GM23338 (cell line): Measurements from ENCODE around the gene SPECC1. TPM values are rescaled to one million over a fixed set of nuclear protein-coding genes. Genes with fewer than 3 reads are reported as not detected.

ENCODE experiments used
- ATAC-seq: fragments of 200-7000 bp; cut with Tn5 transposase; 3 replicates; pipeline ENCODE4 v1.9.1; 2020
- DNase-seq: peaks from one replicate; pipeline ENCODE4 v3.0.0-alpha.2; 2015; ENCODE audit warnings: low spot score
- H2AFZ ChIP-seq: fragments of 200-600 bp; sonication (generic); 2 replicates; pipeline ENCODE4 v1.8.0; 2016; ENCODE audit warnings: antibody characterized with exemption, mild to moderate bottlenecking, moderate library complexity
- H3F3A ChIP-seq: fragments of 200-600 bp; sonication (generic); replicated peaks from 2 replicates; pipeline ENCODE4 v1.8.0; 2017; ENCODE audit warnings: antibody characterized with exemption, mixed run types, low read depth
- H3K27ac ChIP-seq: fragments of 200-600 bp; sonication (generic); 2 replicates; pipeline ENCODE4 v1.6.1; 2016; ENCODE audit warnings: low read depth
- H3K27me3 ChIP-seq: fragments of 200-600 bp; sonication (generic); 2 replicates; pipeline ENCODE4 v1.8.0; 2016; ENCODE audit warnings: mild to moderate bottlenecking, mixed run types, moderate library complexity; ENCODE audit not compliant: insufficient read depth
- H3K36me3 ChIP-seq: fragments of 200-600 bp; sonication (generic); 2 replicates; pipeline ENCODE4 v1.8.0; 2016; ENCODE audit warnings: mild to moderate bottlenecking; ENCODE audit not compliant: insufficient read depth
- H3K4me1 ChIP-seq: fragments of 200-600 bp; sonication (generic); 2 replicates; pipeline ENCODE4 v1.8.0; 2016; ENCODE audit warnings: mild to moderate bottlenecking, moderate library complexity; ENCODE audit not compliant: insufficient read depth
- H3K4me2 ChIP-seq: fragments of 200-600 bp; sonication (generic); 2 replicates; pipeline ENCODE4 v1.7.1; 2017; ENCODE audit warnings: mixed run types
- H3K4me3 ChIP-seq: fragments of 200-600 bp; sonication (generic); 2 replicates; pipeline ENCODE4 v1.6.1; 2016; ENCODE audit warnings: mixed run types
- H3K79me2 ChIP-seq: fragments of 200-600 bp; sonication (generic); replicated peaks from 2 replicates; pipeline ENCODE4 v1.8.0; 2017; ENCODE audit warnings: mild to moderate bottlenecking; ENCODE audit not compliant: insufficient read depth
- H3K9me2 ChIP-seq: fragments of 200-600 bp; sonication (generic); 2 replicates; pipeline ENCODE4 v1.8.0; 2017; ENCODE audit not compliant: insufficient read depth
- H4K20me1 ChIP-seq: fragments of 200-600 bp; sonication (generic); replicated peaks from 2 replicates; pipeline ENCODE4 v1.8.0; 2017; ENCODE audit warnings: mild to moderate bottlenecking; ENCODE audit not compliant: insufficient read depth
- H3K27ac Mint-ChIP-seq: 2 replicates; pipeline ENCODE4 v1.8.0; 2020; ENCODE audit warnings: inconsistent platforms, mild to moderate bottlenecking, moderate library complexity, mixed read lengths
- H3K27me3 Mint-ChIP-seq: 3 replicates; pipeline ENCODE4 v1.8.0; 2022; ENCODE audit warnings: low read depth, mild to moderate bottlenecking, moderate library complexity, mixed read lengths, inconsistent platforms; ENCODE audit not compliant: insufficient read depth, poor library complexity
- H3K36me3 Mint-ChIP-seq: 3 replicates; pipeline ENCODE4 v1.8.0; 2021; ENCODE audit warnings: low read depth, mild to moderate bottlenecking, inconsistent platforms, moderate library complexity, mixed read lengths
- H3K4me1 Mint-ChIP-seq: 3 replicates; pipeline ENCODE4 v1.8.0; 2020; ENCODE audit warnings: mild to moderate bottlenecking, inconsistent platforms, mixed read lengths
- H3K4me3 Mint-ChIP-seq: 3 replicates; pipeline ENCODE4 v1.8.0; 2021; ENCODE audit warnings: moderate library complexity, mild to moderate bottlenecking, inconsistent platforms, mixed read lengths
- H3K9me3 Mint-ChIP-seq: 3 replicates; pipeline ENCODE4 v1.8.0; 2020; ENCODE audit warnings: moderate library complexity, mild to moderate bottlenecking, inconsistent platforms, mixed read lengths
- CREB1 ChIP-seq: fragments of 250-450 bp; sonication (Bioruptor Pico); IDR thresholded peaks from 2 replicates; pipeline ENCODE4 v1.5.0; 2020; ENCODE audit warnings: low read depth, mild to moderate bottlenecking, moderate library complexity
- EZH2 ChIP-seq: fragments of 200-600 bp; sonication (generic); IDR thresholded peaks from one replicate; pipeline ENCODE4 v1.8.0; 2017; ENCODE audit warnings: antibody characterized with exemption, mild to moderate bottlenecking, low read depth; ENCODE audit not compliant: unreplicated experiment
- JUNB ChIP-seq: IDR thresholded peaks from one replicate; pipeline ENCODE4 v1.6.1; 2016; ENCODE audit warnings: antibody characterized with exemption; ENCODE audit not compliant: unreplicated experiment
- NANOG ChIP-seq: IDR thresholded peaks from 2 replicates; pipeline ENCODE4 v1.6.1; 2016; ENCODE audit warnings: antibody characterized with exemption, borderline replicate concordance
- POLR2AphosphoS5 ChIP-seq: IDR thresholded peaks from 2 replicates; pipeline ENCODE4 v1.6.1; 2016; ENCODE audit warnings: antibody characterized with exemption, low read depth
- STAT1 ChIP-seq: IDR thresholded peaks from one replicate; pipeline ENCODE4 v1.6.1; 2016; ENCODE audit warnings: antibody characterized with exemption; ENCODE audit not compliant: unreplicated experiment
- ZNF114 ChIP-seq: fragments of 250-450 bp; sonication (Bioruptor Pico); IDR thresholded peaks from 2 replicates; pipeline ENCODE4 v1.5.0; 2020; ENCODE audit warnings: mild to moderate bottlenecking, moderate library complexity
- ZNF331 ChIP-seq: fragments of 250-450 bp; sonication (Bioruptor Pico); IDR thresholded peaks from 2 replicates; pipeline ENCODE4 v1.5.0; 2020; ENCODE audit warnings: low read depth, mild to moderate bottlenecking, moderate library complexity
- polyA plus RNA-seq: library from polyadenylated mRNA; unstranded; fragments of >200 nt; fragmentation: Nextera tagmentation; extraction: Ambion mirVana; gene quantifications from 2 replicates; pipeline ENCODE4 v1.2.1, GENCODE V29; 2016
- total RNA-seq: library from RNA; depleted of rRNA; stranded (reverse); fragments of >200 nt; shearing (Covaris generic); gene quantifications from 2 replicates; pipeline ENCODE4 v1.2.3, GENCODE V29; 2014
- TF ChIP-seq, protein P1 (sequence below): IDR thresholded peaks from 2 replicates; pipeline ENCODE4 v1.6.1; 2016; ENCODE audit warnings: antibody characterized with exemption
- TF ChIP-seq, protein P2 (sequence below), 2 experiments: fragments of 200-600 bp in 1 of 2; sonication (generic) in 1 of 2; conservative IDR thresholded peaks; 2 replicates each; pipeline versions ENCODE4 v1.5.1 to v1.6.1; 2016 to 2017; ENCODE audit warnings: antibody characterized with exemption in 2 of 2, low read depth in 2 of 2, mild to moderate bottlenecking in 2 of 2, moderate library complexity in 1 of 2
- TF ChIP-seq, protein P3 (sequence below): IDR thresholded peaks from one replicate; pipeline ENCODE4 v1.6.1; 2018; ENCODE audit warnings: antibody characterized with exemption; ENCODE audit not compliant: unreplicated experiment

SPECC1 gene
- total and polyA plus RNA-seq, 2 experiments from 2014 or later = 42.6 to 101 TPM

DNA sequence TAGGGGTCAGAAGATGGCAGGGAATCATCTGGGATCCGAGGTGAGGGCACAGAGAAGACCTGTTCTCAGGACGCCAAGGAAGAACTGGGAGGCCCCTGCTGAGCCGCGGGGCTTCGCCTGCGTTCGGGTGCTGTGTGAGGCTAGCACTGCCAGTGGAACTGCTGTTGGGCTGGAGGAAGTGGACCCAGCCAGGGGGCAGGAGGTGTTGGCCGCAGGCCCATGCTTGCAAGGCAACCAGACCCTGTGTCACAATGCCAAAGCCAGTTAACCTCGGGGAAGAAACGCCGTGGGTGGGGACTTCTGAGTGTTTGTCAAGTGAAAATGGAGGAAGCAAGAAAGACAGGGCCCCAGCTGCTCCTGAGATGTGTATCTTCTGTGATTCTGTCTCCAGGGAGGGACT, 272.7 kb downstream of the SPECC1 start:
- Histone ChIP-seq H3K4me3 (no peak overlapping the region), H3K4me1 (no peaks in the 10 kb centered on the region)
- no peak for ATAC-seq

DNA sequence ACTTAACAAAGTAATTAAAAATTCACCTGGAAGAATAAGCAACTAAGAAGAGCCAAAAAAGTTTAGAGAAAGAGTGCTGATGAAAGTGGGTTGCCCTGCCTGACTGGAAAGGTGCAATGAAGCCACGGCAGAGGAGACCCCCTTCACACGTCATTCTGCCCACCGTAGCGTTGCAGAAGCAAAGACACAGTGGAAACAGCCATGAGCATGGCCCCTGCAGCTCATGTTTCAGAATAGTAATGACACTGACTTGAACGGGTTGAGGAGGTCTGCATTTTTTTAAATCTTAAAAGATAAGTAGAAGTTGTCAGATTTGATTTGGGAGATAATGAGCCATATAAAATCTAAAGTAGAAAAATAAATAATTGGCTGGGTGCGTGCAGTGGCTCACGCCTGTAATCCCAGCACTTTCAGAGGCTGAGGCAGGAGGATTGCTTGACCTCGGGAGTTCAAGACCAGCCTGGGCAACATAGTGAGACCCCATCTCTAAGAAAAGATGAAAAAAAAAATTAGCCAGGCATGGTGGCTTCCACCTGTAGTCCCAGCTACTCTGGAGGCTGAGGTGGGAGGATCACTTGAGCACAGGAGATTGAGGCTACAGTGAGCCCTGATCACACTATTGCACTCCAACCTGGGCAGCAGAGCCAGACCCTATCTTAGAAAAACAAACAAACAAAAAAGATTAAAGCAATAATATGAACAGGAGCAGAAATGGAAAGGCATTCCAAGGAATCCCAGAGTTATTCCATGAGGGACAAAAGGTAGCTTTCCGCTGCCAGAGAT, 273.6 kb downstream of the SPECC1 start:
- H3K9me2 ChIP-seq = no peaks in the 10 kb centered on the region
- Mint-ChIP-seq H3K36me3 (peaks cover 30% of the 10 kb centered on the region), H3K27ac (peak overlapping the region; percentile 50; the same call in 1 of the 2 replicates), H3K4me3 (no peak overlapping the region), H3K9me3 (no peaks in the 10 kb centered on the region; the same call in 2 of the 3 replicates), H3K27me3 (no peaks in the 10 kb centered on the region), H3K4me1 (no peaks in the 10 kb centered on the region)
- H4K20me1 ChIP-seq = peaks cover 5% of the 10 kb centered on the region
- H3K36me3 ChIP-seq = no peaks in the 10 kb centered on the region
- ATAC-seq = no peak
- H3F3A ChIP-seq = no peaks in the 10 kb centered on the region
- no peaks in the 10 kb centered on the region for H3K27me3 ChIP-seq
- 0 out of 2 replicates have a peak, but pooled peaks cover 4% of the 10 kb centered on the region for H3K79me2 ChIP-seq
- no peak overlapping the region for H3K4me2 ChIP-seq
- no peak overlapping the region for H2AFZ ChIP-seq
- H3K27ac ChIP-seq = no peak overlapping the region
- H3K4me3 ChIP-seq = no peak overlapping the region
- DNase-seq = no peak
- H3K4me1 ChIP-seq = no peaks in the 10 kb centered on the region
- TF ChIP-seq CREB1 (no peak), EZH2 (no peak), ZNF114 (CRISPR knock-in tag) (no peak), NANOG (no peak), JUNB (no peak), POLR2AphosphoS5 (no peak), ZNF331 (CRISPR knock-in tag) (no peak), STAT1 (no peak)
- TF ChIP-seq, protein P1, sequence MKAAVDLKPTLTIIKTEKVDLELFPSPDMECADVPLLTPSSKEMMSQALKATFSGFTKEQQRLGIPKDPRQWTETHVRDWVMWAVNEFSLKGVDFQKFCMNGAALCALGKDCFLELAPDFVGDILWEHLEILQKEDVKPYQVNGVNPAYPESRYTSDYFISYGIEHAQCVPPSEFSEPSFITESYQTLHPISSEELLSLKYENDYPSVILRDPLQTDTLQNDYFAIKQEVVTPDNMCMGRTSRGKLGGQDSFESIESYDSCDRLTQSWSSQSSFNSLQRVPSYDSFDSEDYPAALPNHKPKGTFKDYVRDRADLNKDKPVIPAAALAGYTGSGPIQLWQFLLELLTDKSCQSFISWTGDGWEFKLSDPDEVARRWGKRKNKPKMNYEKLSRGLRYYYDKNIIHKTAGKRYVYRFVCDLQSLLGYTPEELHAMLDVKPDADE = no peak
- TF ChIP-seq, protein P2, sequence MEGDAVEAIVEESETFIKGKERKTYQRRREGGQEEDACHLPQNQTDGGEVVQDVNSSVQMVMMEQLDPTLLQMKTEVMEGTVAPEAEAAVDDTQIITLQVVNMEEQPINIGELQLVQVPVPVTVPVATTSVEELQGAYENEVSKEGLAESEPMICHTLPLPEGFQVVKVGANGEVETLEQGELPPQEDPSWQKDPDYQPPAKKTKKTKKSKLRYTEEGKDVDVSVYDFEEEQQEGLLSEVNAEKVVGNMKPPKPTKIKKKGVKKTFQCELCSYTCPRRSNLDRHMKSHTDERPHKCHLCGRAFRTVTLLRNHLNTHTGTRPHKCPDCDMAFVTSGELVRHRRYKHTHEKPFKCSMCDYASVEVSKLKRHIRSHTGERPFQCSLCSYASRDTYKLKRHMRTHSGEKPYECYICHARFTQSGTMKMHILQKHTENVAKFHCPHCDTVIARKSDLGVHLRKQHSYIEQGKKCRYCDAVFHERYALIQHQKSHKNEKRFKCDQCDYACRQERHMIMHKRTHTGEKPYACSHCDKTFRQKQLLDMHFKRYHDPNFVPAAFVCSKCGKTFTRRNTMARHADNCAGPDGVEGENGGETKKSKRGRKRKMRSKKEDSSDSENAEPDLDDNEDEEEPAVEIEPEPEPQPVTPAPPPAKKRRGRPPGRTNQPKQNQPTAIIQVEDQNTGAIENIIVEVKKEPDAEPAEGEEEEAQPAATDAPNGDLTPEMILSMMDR (conservative IDR thresholded peaks at IDR 0.05; ENCODE audit: low read depth in 2 of 2) = no peak
- TF ChIP-seq, protein P3, sequence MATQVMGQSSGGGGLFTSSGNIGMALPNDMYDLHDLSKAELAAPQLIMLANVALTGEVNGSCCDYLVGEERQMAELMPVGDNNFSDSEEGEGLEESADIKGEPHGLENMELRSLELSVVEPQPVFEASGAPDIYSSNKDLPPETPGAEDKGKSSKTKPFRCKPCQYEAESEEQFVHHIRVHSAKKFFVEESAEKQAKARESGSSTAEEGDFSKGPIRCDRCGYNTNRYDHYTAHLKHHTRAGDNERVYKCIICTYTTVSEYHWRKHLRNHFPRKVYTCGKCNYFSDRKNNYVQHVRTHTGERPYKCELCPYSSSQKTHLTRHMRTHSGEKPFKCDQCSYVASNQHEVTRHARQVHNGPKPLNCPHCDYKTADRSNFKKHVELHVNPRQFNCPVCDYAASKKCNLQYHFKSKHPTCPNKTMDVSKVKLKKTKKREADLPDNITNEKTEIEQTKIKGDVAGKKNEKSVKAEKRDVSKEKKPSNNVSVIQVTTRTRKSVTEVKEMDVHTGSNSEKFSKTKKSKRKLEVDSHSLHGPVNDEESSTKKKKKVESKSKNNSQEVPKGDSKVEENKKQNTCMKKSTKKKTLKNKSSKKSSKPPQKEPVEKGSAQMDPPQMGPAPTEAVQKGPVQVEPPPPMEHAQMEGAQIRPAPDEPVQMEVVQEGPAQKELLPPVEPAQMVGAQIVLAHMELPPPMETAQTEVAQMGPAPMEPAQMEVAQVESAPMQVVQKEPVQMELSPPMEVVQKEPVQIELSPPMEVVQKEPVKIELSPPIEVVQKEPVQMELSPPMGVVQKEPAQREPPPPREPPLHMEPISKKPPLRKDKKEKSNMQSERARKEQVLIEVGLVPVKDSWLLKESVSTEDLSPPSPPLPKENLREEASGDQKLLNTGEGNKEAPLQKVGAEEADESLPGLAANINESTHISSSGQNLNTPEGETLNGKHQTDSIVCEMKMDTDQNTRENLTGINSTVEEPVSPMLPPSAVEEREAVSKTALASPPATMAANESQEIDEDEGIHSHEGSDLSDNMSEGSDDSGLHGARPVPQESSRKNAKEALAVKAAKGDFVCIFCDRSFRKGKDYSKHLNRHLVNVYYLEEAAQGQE = no peak

More for the DNA sequence above, 272.7 kb downstream of the SPECC1 start:
- no peak overlapping the region for H3K4me2 ChIP-seq
- H3K36me3 Mint-ChIP-seq = peaks cover 27% of the 10 kb centered on the region
- H3K79me2 ChIP-seq = 0 out of 2 replicates have a peak, but pooled peaks cover 4% of the 10 kb centered on the region
- no peak overlapping the region for H2AFZ ChIP-seq
- H3K27me3 Mint-ChIP-seq = no peaks in the 10 kb centered on the region
- no peak overlapping the region for H3K27ac ChIP-seq
- H3K9me3 Mint-ChIP-seq = no peaks in the 10 kb centered on the region; the same call in 2 of the 3 replicates
- H3K27ac Mint-ChIP-seq = no peak overlapping the region
- peaks cover 5% of the 10 kb centered on the region for H4K20me1 ChIP-seq
- H3K27me3 ChIP-seq = no peaks in the 10 kb centered on the region
- H3K4me3 Mint-ChIP-seq = no peak overlapping the region
- H3K4me1 Mint-ChIP-seq = no peaks in the 10 kb centered on the region
- H3K9me2 ChIP-seq = no peaks in the 10 kb centered on the region
- TF ChIP-seq, protein P1 = no peak
- no peaks in the 10 kb centered on the region for H3K36me3 ChIP-seq
- no peak for DNase-seq
- no peaks in the 10 kb centered on the region for H3F3A ChIP-seq
